VCaP (cell line): Measurements from ENCODE around the gene METAP1D.
"Not testable (repeated sequence)": the region's sequence is repeated elsewhere in the genome, so short reads cannot be mapped to it uniquely, and the experiment has no call there.

ENCODE experiments used
- H3K27ac ChIP-seq: fragments of 450-650 bp; 2 replicates; pipeline ENCODE4 v1.5.1; 2017
- CTCF ChIP-seq: fragments of 450-650 bp; conservative IDR thresholded peaks from 2 replicates; pipeline ENCODE4 v1.5.1; 2017; ENCODE audit warnings: mild to moderate bottlenecking, moderate library complexity

METAP1D gene

GRCh38 chr2:172108587-172108930 lies 108.8 kb downstream of the METAP1D start:
- no peak overlapping the region for H3K27ac ChIP-seq
- no peak for TF ChIP-seq CTCF

- TF ChIP-seq CTCF: no peak
- H3K27ac ChIP-seq: no peak overlapping the region
Observed at GRCh38 chr2:172109256-172109987, 109.7 kb downstream of the METAP1D start.

GRCh38 chr2:172109988-172110811 lies 110.4 kb downstream of the METAP1D start:
- H3K27ac ChIP-seq: no peak overlapping the region
- no peak for TF ChIP-seq CTCF

GRCh38 chr2:172113617-172114016 lies 113.9 kb downstream of the METAP1D start:
- H3K27ac ChIP-seq: no peak overlapping the region
- peak; percentile 52 for TF ChIP-seq CTCF

- H3K27ac ChIP-seq: not testable (repeated sequence)
Observed at GRCh38 chr2:172114176-172114575, 114.4 kb downstream of the METAP1D start.

GRCh38 chr2:172114579-172114978 lies 114.8 kb downstream of the METAP1D start:
- H3K27ac ChIP-seq: no peak overlapping the region
- no peak for TF ChIP-seq CTCF

- no peak for TF ChIP-seq CTCF
- H3K27ac ChIP-seq: no peak overlapping the region
Observed at GRCh38 chr2:172116107-172116506, 116.4 kb downstream of the METAP1D start.

- H3K27ac ChIP-seq: no peak overlapping the region
- no peak for TF ChIP-seq CTCF
Observed at GRCh38 chr2:172119089-172119488, 119.3 kb downstream of the METAP1D start.
